GM21447 (cell line): ENCODE measurements around the gene DHCR7.

Experiments used
- ATAC-seq: cut with Tn5 transposase; IDR thresholded peaks from one replicate; pipeline ENCODE4 v1.9.1; 2021; ENCODE audit not compliant: unreplicated experiment

DHCR7 gene

GRCh38 chr11:71387200-71387599 lies 61.0 kb downstream of the DHCR7 start:
- ATAC-seq, result no peak

- no peak for ATAC-seq
Observed at GRCh38 chr11:71386202-71386601, 62.0 kb downstream of the DHCR7 start.

- no peak for ATAC-seq
Observed at GRCh38 chr11:71385091-71385490, 63.1 kb downstream of the DHCR7 start.

- no peak for ATAC-seq
Observed at GRCh38 chr11:71384561-71384960, 63.6 kb downstream of the DHCR7 start.
